ENCODE data around the gene DUSP6. TPM values are rescaled to one million over a fixed set of nuclear protein-coding genes. Genes with fewer than 3 reads are reported as not detected.
"Not testable (repeated sequence)": the region's sequence is repeated elsewhere in the genome, so short reads cannot be mapped to it uniquely, and the experiment has no call there.

Gene DUSP6
- total RNA-seq, 1 donor from 2014 or later, result 31.5 TPM

DNA sequence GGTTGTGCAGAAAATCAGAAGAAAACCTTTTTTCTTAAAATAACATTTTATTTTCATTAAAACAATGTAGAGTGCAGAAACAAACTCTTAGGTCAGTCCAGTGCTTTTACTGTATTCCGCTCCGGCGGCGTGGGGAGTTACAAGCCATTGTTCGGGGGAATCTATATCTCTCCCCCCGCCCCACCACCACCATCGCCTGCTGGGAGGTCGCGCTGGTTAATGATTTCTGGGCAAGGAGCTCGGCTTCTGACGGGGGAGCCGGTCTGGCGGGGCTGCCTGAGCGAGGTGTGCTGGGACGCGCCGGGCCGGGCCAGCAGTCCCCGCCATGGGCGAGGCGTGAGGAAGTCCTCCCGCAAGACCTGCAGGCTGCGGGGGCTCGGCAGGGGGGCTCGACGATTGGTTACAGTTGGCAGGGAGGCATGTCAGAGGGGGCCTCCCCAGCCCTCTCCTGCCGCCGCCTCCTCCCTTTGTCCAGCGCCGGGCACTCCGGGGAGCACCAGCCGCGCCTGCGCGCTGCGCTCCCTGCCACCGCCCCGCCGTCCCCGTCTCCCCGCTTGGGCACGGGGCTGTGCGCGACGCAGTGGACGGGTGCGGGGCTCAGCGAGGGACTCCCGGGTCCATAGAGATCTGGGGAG is 1.0 kb upstream of the DUSP6 start:
- peak; percentile 54 for ATAC-seq
- peak; percentile 90 for DNase-seq (ENCODE audit: low spot score)

DNA sequence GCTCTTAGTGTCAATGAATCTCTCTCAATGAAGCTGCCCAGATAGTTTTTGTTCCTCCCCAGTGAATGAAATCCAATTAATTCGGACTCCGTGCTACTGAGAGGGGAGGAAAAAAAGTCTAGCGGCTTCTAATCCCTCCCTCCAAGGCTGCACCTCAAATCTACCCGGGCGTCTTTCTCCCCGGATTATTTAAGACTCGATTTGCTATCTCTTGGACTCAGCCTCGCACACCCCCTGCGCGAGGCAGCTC is 134 bp downstream of the DUSP6 start:
- DNase-seq (ENCODE audit: low spot score), result no peak
- ATAC-seq, result no peak

DNA sequence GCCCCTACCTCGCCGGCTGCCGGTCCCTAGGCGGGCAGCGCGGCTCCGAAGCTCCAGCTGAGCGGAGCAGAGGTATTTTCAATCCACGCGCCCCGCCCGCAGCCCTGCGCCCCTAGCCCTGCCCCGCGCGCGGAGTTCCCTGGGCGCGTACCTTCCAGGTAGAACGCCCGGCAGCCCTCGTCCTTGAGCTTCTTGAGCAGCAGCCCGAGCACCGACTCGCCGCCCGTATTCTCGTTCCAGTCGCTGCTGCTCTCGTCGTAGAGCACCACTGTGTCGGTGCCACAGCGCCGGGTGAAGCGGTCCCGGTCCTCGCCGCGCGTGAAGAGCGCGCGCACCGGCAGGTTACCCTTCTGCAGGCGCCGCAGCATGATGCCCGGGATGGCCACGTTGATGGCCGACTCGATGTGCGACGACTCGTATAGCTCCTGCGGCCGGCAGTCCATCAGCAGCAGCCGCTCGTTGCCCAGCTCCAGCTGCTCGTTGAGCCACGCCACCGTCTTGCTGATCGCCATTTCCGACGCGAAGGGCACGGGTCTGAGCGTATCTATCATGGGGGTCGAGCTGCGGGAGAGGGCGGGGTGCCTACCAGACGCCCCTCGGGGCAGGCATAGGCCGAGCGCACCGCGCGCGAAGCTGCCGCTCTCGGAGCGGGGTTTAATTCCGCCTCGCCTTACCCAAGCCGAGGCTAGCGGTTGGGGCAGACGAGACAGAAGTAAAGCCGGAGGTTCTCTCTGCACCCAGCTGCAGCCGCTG is 636 bp downstream of the DUSP6 start:
- DNase-seq (ENCODE audit: low spot score) (peak; percentile 64), ATAC-seq (no peak)

DNA sequence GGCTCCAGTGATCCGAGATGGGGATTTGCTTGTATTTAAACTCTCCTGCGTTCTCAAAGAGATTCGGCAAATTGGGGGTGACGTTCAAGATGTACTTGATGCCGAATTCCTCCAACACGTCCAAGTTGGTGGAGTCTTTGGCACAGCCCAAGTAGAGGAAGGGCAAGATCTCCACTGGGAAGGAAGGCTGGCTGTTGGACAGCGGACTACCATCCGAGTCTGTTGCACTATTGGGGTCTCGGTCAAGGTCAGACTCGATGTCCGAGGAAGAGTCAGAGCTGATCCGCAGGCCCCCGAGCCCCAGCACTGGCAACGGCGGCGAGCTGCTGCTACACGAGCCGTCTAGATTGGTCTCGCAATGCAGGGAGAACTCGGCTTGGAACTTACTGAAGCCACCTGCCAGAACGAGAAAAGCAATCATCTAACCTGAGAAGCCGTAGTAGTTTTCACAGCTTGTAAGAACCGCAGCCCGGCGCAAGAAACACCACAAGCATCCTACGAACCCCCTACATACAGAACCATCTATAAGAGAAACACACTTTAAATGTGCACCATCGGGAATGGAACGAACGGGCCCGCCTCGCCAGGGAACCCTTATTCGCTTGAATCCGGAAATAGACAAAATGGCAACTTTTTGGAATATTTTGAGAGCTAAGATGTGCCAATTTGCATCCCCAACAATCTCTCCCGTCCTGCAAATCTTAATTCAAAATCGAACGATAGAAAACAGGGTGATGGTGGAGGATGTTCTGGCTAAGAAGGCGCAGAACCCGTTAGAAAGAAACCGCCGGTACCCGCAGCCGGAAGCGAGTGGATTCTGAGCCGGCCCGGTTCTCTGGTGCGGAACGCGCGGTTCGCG is 1.4 kb downstream of the DUSP6 start:
- no peak for ATAC-seq
- peak; percentile 57 for DNase-seq (ENCODE audit: low spot score)

DNA sequence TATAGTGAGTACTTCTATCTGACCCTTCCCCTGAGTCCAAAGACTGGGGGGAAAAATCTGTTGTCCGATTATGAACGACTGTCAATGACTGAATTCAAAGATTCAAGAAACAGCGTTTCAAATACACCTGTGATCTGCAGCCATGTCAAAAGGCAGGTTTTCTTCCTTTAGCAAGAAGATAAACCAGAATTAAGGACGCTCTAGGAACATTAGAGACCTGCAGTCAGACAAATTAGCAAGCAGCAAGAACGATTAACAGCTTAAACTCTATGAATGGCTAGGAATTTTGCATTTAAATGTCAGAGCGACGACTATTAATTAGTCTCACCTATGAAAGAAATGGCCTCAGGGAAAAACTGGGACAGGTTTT is 2.1 kb downstream of the DUSP6 start:
- ATAC-seq, result no peak
- DNase-seq (ENCODE audit: low spot score), result no peak

DNA sequence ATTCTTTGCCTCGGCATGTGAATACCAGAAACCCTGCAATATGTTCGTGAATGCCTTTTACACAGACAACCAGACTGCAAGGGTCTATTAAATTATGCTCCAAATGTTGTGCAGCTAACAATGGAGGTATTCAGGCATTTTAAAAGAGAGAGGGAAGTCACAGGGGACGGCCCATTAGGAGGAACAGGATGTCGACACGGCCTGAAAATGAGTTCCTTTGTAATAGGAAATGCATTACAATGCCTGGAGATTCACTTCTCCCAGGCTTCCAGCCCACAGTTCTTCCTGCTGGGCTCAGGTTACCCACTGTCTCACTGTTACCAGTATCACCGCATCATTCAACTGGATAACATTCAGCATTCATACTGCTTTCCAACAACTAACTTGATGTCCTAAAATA is 2.5 kb downstream of the DUSP6 start:
- DNase-seq (ENCODE audit: low spot score) (no peak), ATAC-seq (no peak)

DNA sequence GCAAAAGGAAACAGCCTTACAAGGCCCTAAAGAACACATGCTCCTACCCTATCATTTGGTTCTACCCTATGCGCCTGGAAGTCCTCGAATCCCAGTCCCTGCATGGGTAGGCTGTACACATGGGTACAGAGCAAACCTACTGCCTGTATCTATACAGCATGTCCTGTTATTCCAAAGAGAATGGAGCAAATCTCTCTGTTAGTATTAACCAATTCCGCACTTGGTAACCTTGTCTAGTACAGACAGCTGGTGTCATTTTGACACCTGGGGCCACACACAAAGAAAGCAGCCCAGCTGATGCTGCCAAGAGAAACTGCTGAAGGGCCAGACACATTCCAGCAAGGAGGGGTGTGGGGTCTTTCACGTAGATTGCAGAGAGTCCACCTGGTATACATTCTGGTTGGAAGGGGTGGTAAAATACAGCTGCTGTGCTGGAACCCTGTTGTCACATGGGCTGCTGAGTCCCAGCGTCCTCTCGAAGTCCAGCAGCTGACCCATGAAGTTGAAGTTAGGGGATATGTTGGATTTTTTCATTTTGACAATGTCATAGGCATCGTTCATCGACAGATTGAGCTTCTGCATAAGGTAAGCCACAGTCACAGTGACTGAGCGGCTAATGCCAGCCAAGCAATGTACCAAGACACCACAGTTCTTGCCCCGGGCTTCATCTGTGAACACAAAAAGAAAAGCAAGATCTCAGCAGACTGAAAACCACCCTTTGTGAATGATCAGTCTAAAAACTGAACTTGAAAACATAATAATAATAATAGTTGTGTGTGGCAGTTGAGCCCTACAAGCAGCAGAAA is 3.2 kb downstream of the DUSP6 start:
- no peak for ATAC-seq
- no peak for DNase-seq (ENCODE audit: low spot score)

DNA sequence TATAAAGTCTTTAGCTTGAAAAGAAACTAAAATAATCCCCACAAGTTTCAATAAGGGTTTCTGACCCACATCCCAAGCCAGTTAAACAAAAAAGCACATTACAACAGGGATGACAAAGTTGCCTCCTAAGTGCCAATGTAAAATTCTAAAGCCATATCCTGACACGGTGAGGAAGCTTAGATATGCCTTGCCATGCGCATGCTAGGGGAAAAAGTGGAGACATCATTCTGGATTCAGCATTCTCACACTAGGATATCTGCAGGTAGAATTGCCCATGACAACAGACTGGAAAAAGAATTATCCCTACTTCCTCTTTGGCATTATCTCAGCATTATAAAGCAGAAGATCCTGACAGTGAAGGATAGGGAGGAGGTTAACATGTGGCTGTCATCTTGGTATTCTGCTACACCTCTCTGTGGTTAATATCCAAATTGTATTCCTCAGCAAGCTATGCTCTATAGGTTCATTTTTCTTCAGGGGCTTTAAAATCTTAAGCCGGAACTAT is 4.9 kb downstream of the DUSP6 start:
- ATAC-seq (no peak), DNase-seq (ENCODE audit: low spot score) (no peak)

DNA sequence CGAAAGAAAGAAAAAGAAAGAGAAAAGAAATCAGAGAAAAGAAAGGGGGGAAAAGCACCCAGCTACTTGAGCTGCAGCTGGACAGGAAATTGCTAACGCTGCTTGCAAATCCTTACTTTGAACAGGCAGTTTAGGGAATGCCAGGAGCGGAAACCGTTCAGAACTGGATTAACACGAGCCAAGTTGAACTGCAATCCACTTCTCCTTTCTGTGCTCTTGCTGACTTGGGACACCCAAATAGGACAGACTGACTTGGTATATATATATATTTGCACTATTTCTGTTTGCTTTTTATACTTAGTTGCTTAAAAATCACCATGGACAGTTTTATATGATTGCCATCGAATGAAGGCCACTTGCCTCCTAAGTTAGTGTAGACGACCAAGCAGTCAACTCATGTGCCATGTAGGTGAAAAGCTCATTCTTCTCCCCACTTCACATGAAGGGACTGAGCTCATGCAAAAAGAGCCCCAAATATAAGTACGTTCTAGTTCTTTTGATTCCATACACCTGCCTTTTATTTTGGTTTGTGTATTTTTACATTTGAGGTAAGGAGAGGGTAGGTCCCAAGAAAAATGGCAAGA is 5.5 kb downstream of the DUSP6 start:
- ATAC-seq (peak; percentile 9), DNase-seq (ENCODE audit: low spot score) (no peak)

DNA sequence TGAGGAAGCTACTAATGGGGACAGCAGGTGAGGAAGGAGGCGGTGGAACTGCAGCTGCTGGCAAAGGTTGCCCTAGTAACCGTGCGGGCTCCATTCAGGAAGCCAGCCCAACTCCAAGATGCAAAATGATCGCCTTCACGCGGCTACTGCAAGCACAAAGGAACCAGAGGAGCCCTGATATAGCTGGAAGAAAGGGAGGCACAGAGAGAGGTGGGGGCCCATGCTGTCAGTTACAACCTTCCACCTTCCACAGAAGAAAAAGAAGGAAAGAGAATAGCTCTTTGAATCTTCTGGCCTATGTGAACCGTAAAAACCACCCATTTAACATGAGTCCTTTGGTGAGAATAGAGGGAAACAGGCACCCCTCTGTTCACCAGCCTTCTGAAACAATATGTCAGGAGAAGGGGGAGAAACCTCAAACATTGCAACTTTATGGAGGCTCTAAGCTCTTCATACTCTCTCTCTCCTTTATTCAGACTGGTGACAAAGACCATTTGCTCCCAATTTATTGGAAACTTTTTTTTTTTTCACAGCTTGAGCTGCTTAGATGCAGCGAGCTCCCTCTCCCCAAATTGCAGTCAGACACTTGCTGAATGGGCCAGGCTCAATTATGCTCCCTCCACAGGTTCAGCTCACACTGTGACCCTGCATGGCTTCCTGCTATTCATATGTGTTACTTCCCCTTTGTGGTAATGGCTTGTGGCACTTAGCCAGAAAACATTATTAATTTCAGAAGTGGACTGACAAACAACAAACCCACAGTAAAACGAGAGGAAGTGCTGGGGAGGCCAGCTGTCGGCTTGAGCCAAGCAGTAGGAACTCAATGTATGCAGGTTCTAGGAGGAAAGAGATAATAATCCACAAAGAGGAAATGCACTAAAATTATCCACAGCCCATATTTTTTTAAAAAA is 6.2 kb downstream of the DUSP6 start:
- DNase-seq (ENCODE audit: low spot score) (no peak), ATAC-seq (peak; percentile 2)

DNA sequence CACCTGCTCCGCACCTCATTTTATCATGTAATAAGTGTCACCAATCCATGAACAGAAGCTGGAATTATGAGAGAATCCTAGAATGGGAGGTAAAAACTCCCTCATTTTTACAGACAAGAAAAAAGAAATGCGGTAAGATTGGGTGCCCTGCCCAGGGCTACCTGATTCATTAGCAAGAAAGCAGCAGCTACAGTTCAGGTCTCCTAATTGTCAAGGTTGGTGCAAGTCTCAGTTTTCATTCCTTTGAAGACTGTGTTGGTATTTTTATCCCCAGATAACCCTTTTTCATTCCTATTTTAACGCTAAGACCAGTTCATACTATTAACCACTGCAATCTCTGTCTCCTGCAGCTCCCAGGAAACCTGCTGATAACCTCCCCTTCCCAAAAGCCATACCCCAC is 6.9 kb downstream of the DUSP6 start:
- ATAC-seq, result no peak
- DNase-seq (ENCODE audit: low spot score), result no peak

DNA sequence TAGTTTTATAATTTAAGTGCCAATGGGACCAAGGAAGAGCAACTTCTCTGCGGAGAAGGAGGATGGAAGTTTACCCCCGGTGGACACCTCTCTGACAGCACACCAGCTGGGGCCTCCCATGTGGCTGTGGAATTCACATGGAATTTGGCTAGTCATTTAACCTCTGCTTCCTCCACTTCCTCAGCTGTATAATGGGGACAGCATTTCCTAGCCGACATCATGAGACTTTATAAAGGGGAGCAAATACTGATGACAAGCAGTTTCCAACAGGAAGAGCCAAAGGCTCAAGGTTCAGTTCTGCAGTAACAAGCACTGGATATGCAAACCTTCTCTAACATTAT is 7.5 kb downstream of the DUSP6 start:
- ATAC-seq (peak; percentile 51), DNase-seq (ENCODE audit: low spot score) (no peak)

DNA sequence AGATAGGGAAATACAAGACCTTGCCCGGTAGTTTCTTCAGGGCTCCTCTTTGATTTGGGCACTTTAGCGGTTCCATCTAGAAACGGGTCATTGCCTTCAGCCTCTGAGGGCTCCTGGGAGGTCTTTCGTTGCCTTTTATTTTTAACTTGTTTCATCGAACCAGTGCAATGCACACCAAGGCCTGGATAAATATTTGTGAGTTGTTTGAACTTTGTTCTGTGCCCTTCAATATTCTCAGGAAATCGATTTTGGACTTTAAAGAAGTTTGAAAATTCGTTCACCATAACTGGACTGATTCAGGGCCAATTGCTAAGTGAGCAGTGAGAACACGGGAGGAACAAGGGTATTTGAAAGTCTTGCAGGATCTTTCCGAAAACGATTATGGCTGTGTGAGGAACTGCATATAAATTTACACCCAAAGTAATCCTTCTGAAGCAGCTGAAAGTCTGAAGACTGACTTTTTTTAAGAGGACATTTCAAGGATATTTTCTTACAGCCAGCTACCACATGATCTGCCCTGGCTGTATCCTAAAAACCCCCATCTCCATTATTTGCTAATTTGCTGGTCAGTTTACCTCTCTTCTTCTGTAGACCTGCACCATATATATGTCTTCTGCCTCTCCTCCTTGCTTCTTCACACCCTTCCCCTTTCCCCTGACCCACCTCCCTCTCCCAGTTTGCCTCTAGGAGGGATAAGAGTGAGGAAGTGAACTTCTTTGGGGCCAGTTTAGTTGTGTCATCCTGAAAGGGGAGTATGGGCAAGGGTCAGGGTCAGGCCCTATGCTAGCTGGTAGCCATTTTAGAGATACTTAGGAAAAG is 8.0 kb downstream of the DUSP6 start:
- ATAC-seq (peak; percentile 66), DNase-seq (ENCODE audit: low spot score) (peak; percentile 66)

DNA sequence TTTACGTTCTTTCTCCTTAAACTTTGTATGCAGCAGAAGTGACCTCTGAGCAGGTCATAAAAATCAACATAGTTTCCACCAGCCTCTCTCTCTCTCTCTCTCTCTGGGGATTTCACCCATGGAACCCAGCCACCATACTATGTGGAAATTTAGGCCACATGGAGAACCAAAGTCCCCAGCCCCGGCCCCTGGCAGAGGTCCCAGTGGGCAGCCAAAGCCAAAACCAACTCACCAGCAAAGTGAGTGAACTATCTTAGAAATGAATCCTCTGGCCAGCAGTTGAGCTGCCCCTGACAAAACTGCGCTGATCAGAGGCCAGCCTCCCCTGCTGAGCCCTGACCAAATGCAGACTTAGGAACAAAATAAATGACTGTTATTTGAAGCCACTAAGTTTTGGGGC is 9.2 kb downstream of the DUSP6 start:
- ATAC-seq (peak; percentile 72), DNase-seq (ENCODE audit: low spot score) (peak; percentile 97)

DNA sequence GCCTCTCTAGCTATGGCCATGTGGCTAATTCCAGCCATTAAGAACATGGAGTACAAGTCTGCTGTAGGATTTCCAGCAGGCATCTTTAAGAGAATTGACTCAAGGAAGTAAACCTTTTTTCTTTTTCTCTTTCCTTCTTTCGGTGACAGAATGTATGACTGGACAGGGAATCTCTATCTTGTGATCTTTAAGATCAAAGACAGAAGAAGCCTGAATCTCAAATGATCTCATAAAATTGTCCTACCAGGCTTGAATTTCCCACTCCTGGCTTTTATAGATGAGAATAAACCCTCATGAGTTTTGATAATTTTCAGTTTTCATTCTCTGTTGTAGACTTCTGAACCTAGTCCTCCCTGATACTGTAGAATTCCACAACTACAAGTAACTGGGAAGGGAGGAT is 11.4 kb downstream of the DUSP6 start:
- no peak for ATAC-seq
- DNase-seq (ENCODE audit: low spot score), result no peak

DNA sequence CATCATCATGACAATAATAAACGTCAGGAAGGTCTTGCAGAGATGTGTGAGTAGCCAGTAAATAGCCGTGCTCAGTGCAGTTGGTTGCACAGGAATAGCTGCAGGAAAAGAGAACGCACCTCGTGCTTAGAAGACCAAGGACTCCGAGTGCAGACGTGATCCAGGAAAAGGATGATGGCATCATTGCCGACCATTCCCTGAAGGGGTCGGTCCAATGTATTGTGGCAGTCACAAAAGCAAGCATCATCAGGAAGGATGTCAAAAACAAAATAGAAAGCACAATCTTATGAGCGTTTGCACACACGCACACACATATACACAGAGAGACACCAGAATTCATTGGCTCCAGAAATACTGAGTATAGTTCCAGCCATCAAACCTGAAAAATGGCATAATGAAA is 12.8 kb downstream of the DUSP6 start:
- no peak for ATAC-seq
- DNase-seq (ENCODE audit: low spot score), result no peak

DNA sequence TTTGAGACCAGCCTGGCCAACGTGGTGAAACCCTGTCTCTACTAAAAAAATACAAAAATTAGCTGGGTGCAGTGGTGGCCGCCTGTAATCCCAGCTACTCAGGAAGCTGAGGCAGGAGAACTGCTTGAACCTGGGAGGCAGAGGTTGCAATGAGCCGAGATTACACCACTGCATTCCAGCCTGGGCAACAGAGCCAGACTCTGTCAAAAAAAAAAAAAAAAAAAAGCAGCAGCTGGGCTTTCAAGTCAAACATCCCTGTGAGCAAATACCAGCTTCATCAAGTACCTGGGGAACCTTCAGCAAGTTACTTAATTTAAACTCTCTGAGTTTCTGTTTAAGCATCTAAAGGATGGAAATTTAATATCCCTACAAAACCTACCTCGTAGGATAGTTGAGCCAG is 15.2 kb downstream of the DUSP6 start:
- ATAC-seq, result peak; percentile 67

DNA sequence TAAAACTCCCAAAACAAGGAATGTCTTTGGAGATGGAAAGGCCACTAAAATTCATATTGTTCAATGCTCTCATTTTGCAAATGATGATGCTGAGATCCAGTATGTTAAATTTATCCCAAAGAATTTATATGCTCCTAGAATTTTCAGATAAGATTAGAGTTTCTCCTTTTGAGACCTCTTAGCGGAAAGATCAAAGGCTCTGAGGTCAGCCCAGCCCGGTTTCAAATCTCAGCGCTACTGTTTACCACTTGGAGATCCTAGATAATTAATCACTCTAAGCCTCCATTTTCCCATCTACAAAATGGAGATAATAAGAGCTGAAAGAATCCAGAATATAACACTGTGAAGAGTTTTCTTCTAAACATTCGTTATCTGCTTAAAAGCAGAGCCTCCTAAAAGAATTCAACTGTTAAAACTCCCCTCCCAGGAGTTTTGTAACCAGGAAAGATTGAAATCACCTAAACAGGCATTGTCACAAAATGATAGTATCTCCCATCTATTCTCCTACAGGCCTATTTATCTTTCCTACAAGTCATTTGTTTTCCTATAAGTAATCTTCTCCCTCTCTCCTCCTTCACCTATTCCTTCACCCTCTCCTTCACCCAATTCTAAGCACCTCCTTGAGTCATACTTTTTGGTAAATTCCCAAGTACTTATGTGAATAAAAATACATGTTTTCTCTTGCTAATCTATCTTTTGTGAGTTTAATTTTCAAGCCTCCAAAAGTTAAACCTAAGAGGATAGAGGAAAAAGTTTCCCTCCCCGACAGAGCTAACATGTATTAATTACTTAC is 16.7 kb downstream of the DUSP6 start:
- DNase-seq (ENCODE audit: low spot score), result no peak
- no peak for ATAC-seq

More for the DNA sequence above, 15.2 kb downstream of the DUSP6 start:
- not testable (repeated sequence) for DNase-seq (ENCODE audit: low spot score)
